ENCODE measurements around the gene FZD7.

FZD7 gene

DNA sequence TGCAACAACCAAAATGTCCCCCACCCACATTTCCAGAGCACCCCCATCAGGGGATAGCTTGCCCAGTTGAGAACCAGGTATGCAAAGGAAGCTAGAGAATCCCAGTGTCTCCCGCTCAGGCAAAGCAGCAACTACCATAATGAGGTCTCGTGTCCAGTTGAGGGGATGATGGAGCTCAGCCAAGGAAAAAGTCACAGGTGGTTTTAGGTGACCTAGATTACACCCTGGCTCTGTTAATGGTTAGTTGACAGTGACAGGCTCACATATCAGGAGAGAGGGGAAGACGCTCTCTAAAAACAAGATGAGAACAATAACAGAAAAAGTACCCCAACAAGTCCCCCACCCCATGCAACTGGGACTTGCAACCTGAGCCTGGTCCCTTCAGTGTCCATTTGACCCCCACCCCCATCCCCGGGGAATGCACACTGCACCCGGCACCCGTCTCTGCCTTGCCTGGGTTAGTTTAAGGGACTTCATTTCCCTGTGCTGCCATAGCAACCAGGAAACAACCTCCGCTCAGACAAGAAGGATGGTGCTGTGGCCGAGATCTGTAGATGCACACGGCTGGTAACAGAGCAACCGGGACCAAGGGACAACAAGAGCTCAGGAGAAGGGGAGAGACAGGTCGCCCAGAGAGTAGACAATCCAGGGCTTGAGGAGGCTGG, 39.2 kb downstream of the FZD7 start, which contains the start of gene KIAA2012:
KIAA2012 (plus strand) TSS at position 519 of the 665 bp plus-strand sequence. CDS start 373 bp downstream, outside the sequence.
- Histone ChIP-seq H3K4me3 (no peak within 1 kb of the TSS), H3K27ac (no peak within 1 kb of the TSS)
- DNase-seq (ENCODE audit: low spot score) = no peak
- TF ChIP-seq CTCF (IDR thresholded peaks at IDR 0.05) = no peak

- no peak overlapping the region for H3K4me3 ChIP-seq
- no peak for TF ChIP-seq CTCF (IDR thresholded peaks at IDR 0.05)
- DNase-seq (ENCODE audit: low spot score) = no peak
- H3K27ac ChIP-seq = no peak overlapping the region
Observed at GRCh38 chr2:202074324-202074723, 40.7 kb downstream of the FZD7 start.

GRCh38 chr2:202079310-202079709, 45.7 kb downstream of the FZD7 start:
- no peak for DNase-seq (ENCODE audit: low spot score)
- Histone ChIP-seq H3K27ac (no peak overlapping the region), H3K4me3 (no peak overlapping the region)
- TF ChIP-seq CTCF (IDR thresholded peaks at IDR 0.05) = no peak

DNA sequence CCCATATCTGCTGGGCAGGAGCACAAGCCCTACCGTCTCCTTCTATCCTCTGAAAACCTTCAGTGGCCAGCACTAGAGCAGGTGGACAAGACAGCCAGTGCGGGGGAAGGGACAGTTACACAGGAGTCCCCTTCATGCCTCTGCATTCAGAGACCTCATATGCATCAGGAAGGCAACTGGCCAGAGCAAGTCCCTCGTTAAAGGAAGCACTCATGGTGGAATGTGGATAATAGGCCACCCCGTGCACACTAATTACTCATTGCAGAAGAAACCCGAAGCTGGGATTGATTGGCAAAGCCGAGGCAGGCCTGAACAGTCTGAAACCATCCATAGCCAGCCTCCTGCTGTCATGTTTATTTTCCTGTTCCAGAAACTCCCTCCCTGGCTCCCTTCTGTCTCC, 50.6 kb downstream of the FZD7 start:
- no peak for TF ChIP-seq CTCF (IDR thresholded peaks at IDR 0.05)
- no peak for DNase-seq (ENCODE audit: low spot score)

More for the DNA sequence above, 50.6 kb downstream of the FZD7 start:
- Histone ChIP-seq H3K4me3 (no peak overlapping the region), H3K27ac (no peak overlapping the region)

All from coronary artery (tissue), 2 donors.